T-helper 1 cell treated with Interleukin-12 subunit alpha and Interleukin-12 subunit beta and Interleukin-4 antibody, amounts not matched to agents 30 μg/mL and 1 μg/mL, for 36 hours (primary cell): ENCODE results near the gene IPCEF1.
"Not testable (repeated sequence)": the region's sequence is repeated elsewhere in the genome, so short reads cannot be mapped to it uniquely, and the experiment has no call there.

Source experiments
- H3K27ac Mint-ChIP-seq: one replicate; pipeline ENCODE4 v1.8.0; 2021; ENCODE audit warnings: mild to moderate bottlenecking, mixed read lengths
- H3K27me3 Mint-ChIP-seq: one replicate; pipeline ENCODE4 v1.8.0; 2021; ENCODE audit warnings: low read depth, mixed read lengths
- H3K36me3 Mint-ChIP-seq: one replicate; pipeline ENCODE4 v1.8.0; 2021; ENCODE audit warnings: low read depth, mixed read lengths
- H3K4me1 Mint-ChIP-seq: one replicate; pipeline ENCODE4 v1.8.0; 2021; ENCODE audit warnings: low read depth, mixed read lengths
- H3K4me3 Mint-ChIP-seq: one replicate; pipeline ENCODE4 v1.8.0; 2021; ENCODE audit warnings: mild to moderate bottlenecking, moderate library complexity, mixed read lengths
- H3K9me3 Mint-ChIP-seq: one replicate; pipeline ENCODE4 v1.8.0; 2021; ENCODE audit warnings: mixed read lengths

Gene IPCEF1

DNA sequence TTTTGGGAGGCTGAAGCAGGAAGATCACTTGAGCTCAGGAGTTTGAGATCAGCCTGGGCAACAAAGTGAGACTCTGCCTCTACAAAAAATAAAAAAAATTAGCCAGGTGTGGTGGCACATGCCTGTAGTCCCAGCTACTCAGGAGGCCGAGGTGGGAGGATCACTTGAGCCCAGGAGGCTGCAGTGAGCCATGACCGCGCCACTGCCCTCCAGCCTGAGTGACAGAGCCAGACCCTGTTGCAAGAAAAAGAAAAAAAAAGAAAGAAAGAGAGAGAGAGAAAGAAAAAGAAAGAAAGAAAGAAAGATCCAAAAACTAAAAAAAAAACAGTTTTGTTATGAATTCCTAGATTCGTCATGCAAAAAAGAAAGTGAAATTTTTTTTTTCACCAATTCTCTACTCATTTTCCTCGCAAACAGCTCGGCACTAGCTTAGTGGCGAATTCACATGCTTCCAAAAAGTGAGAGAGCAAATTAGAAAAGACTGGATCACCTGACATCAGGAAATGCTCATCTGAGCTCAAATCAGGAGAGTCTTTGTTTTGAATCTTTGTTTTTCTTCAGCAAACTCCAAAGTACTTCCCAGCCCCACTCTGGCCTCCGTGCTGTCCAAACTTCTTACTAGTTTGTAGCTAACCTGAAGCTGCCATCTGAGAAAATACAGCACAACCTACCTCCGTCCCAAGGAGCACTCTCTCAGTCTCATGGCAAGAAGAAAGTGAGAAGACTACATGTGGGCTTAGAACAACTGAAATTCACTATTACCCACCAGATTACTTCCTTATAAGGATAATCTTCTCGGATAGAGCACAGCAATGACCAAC is 27.0 kb downstream of the IPCEF1 start:
- Mint-ChIP-seq H3K36me3 (no peaks in the 10 kb centered on the region), H3K27me3 (no peaks in the 10 kb centered on the region), H3K9me3 (no peaks in the 10 kb centered on the region), H3K4me3 (no peak overlapping the region), H3K4me1 (no peaks in the 10 kb centered on the region), H3K27ac (no peak overlapping the region)

DNA sequence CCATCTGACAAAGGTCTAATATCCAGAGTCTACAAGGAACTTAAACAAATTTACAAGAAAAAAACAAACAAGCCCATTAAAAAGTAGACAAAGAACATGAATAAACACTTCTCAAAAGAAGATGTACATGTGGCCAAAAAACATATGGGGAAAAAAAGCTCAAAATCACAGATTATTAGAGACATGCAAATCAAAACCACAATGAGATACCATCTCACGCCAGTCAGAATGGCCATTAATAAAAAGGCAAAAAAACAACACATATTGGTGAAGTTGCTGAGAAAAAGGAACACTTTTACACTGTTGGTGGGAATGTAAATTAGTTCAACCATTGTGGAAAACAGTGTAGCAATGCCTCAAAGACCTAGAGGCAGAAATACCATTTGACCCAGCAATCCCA is 29.3 kb downstream of the IPCEF1 start:
- not testable (repeated sequence) for H3K27me3 Mint-ChIP-seq, H3K4me1 Mint-ChIP-seq, H3K9me3 Mint-ChIP-seq, H3K36me3 Mint-ChIP-seq, H3K4me3 Mint-ChIP-seq, H3K27ac Mint-ChIP-seq

DNA sequence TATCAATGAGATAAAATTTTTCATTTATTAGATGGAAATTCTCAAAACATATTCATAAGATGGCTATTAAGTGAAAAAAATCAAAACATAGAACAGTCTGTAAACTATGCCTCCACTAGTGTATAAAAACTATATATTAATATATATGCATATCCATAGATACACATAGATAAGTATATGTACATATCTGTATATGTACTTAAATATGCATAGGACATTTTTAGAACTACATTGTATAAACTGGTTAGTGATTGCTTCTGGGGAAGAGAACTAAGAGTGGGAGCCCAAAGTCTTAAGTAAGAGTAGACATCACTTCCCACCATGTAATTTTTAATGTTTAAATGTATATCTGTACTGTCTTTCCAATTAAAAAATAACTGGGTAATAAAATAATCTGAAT is 31.5 kb downstream of the IPCEF1 start:
- Mint-ChIP-seq H3K4me1 (no peaks in the 10 kb centered on the region), H3K27me3 (no peaks in the 10 kb centered on the region), H3K4me3 (no peak overlapping the region), H3K27ac (no peak overlapping the region), H3K36me3 (no peaks in the 10 kb centered on the region), H3K9me3 (no peaks in the 10 kb centered on the region)

DNA sequence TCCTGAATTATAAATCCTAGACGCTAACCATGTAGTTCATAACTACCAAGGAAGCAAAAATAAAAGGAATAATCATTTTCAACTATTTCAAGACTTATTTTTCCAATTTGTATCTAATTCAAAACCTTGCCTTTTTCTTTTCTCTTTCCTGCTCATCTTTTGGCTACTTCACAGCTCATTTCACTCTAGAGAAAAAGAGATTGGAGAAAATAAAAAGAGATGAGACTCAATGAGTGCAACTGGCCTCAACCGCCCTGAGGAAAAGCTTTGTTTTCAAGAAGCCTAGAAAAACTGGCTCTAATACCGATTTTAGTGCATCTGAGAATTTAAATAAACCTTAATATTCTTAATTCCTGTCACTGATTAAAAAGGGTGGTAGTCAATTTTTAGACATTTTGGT is 36.4 kb downstream of the IPCEF1 start:
- Mint-ChIP-seq H3K4me3 (no peak overlapping the region), H3K27me3 (peaks cover 8% of the 10 kb centered on the region)

DNA sequence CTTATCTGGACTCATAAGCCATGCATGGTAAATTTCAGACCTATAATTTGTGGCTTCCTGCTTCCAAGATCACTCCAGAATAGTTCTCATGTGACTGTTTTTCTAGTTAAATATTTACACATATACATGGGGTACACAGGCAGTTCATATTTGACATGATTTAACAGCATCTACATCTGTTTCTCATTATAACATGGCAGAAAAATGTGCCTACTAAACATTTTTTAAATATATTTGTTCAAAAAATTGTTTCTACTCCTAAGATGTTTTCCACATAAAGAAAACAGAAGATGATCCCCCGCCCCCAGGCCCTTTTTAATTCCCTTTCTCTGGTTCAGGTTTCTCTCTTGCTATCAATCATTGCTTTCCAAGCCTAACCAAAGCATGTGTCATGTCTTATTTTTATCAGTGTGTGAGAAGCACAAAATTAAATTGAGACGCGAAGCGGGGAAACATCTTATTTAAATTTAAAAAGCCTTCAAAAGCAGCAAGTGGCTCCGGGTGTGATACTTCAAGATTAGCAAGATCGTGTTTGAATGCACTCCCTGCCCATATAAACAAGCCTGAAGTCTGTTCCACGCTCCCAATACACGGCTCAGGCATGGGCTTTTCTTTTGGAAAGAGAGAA is 37.3 kb downstream of the IPCEF1 start:
- Mint-ChIP-seq H3K4me3 (no peak overlapping the region), H3K9me3 (no peaks in the 10 kb centered on the region), H3K36me3 (no peaks in the 10 kb centered on the region), H3K4me1 (no peaks in the 10 kb centered on the region), H3K27me3 (peaks cover 8% of the 10 kb centered on the region), H3K27ac (no peak overlapping the region)

More for the DNA sequence above, 36.4 kb downstream of the IPCEF1 start:
- no peaks in the 10 kb centered on the region for H3K36me3 Mint-ChIP-seq
- H3K9me3 Mint-ChIP-seq: no peaks in the 10 kb centered on the region
- no peaks in the 10 kb centered on the region for H3K4me1 Mint-ChIP-seq
- no peak overlapping the region for H3K27ac Mint-ChIP-seq

DNA sequence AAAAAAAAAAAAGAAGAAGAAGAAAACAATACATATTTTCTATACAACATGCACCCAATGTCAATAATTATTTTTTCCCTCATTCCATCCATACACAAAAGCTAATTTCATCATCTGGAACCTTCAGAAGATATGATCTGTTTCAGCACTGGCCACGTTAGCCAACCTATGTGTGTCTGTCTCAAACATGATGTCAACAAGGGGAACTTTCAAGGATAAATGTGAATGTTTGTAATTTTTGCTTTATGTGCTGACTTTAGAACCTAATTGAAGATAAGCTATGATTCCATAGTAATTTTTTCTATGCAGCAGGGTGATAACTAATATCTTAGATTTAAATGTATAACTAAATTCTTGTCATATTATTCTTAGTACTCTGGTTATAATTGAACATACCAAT is 37.9 kb downstream of the IPCEF1 start:
- H3K27ac Mint-ChIP-seq: no peak overlapping the region
- H3K9me3 Mint-ChIP-seq: no peaks in the 10 kb centered on the region
- peaks cover 8% of the 10 kb centered on the region for H3K27me3 Mint-ChIP-seq
- H3K36me3 Mint-ChIP-seq: no peaks in the 10 kb centered on the region
- H3K4me3 Mint-ChIP-seq: no peak overlapping the region
- H3K4me1 Mint-ChIP-seq: no peaks in the 10 kb centered on the region

DNA sequence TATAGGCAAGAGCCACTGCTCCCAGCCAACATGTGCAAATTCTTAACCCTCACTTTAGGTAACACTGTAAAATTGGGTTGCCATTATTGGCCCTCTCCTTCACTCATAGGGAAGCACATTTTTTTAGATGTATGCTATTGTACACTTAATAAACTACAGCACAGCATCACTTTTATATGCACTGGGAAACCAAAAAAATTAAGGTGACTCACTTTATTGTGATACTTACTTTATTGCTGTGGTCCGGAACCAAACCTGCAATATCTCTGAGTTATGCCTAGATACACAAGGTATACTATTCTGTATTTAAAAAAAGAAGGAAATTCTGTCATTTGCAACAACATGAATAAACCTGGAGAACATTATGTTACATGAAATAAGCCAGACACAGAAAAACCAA is 40.5 kb downstream of the IPCEF1 start:
- peaks cover 13% of the 10 kb centered on the region for H3K27me3 Mint-ChIP-seq
- H3K36me3 Mint-ChIP-seq: no peaks in the 10 kb centered on the region
- no peaks in the 10 kb centered on the region for H3K4me1 Mint-ChIP-seq
- H3K9me3 Mint-ChIP-seq: peaks cover 3% of the 10 kb centered on the region
- H3K4me3 Mint-ChIP-seq: no peak overlapping the region
- H3K27ac Mint-ChIP-seq: no peak overlapping the region

DNA sequence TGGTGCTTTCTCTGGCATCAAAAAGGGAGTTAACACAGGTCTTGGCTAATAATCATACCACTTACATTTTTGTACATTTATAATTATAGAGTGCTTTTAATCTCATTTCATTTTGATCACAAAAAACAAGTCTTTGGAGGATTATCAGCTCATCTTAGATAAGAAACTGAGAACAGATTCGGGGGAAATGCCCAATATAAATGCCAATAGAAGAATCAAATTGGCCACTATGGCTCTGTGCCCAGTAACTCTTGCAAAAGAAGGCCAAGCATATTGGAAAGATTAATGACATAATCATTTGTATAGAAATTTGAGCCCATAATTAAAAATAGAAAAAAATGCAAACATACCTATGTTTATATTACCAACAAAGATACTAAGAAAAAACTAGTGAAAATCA is 42.5 kb downstream of the IPCEF1 start:
- no peak overlapping the region for H3K4me3 Mint-ChIP-seq
- no peaks in the 10 kb centered on the region for H3K36me3 Mint-ChIP-seq
- H3K9me3 Mint-ChIP-seq: peaks cover 7% of the 10 kb centered on the region
- H3K27ac Mint-ChIP-seq: no peak overlapping the region
- H3K4me1 Mint-ChIP-seq: no peaks in the 10 kb centered on the region
- peaks cover 18% of the 10 kb centered on the region for H3K27me3 Mint-ChIP-seq

DNA sequence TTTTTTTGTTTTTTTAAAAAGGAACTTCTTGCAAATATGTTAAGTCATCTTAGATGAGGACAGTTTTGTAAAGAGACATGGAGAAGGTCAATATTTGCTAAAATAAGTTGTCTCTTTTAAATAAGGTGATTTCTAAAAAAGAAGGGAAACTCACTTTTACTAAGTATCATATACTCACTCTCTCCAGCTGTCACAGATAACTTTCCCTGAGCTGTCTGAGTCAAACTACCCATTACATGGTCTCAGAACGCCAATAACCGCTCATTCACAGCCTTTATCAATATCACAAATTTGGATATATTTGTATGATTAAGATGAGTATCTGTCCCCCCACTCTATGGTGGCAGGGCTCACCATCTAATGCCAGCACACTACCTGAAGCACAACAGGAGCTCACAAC is 47.6 kb downstream of the IPCEF1 start:
- H3K27me3 Mint-ChIP-seq: peaks cover 17% of the 10 kb centered on the region
- peaks cover 7% of the 10 kb centered on the region for H3K9me3 Mint-ChIP-seq
- no peaks in the 10 kb centered on the region for H3K36me3 Mint-ChIP-seq
- H3K27ac Mint-ChIP-seq: no peak overlapping the region
- no peak overlapping the region for H3K4me3 Mint-ChIP-seq
- no peaks in the 10 kb centered on the region for H3K4me1 Mint-ChIP-seq

DNA sequence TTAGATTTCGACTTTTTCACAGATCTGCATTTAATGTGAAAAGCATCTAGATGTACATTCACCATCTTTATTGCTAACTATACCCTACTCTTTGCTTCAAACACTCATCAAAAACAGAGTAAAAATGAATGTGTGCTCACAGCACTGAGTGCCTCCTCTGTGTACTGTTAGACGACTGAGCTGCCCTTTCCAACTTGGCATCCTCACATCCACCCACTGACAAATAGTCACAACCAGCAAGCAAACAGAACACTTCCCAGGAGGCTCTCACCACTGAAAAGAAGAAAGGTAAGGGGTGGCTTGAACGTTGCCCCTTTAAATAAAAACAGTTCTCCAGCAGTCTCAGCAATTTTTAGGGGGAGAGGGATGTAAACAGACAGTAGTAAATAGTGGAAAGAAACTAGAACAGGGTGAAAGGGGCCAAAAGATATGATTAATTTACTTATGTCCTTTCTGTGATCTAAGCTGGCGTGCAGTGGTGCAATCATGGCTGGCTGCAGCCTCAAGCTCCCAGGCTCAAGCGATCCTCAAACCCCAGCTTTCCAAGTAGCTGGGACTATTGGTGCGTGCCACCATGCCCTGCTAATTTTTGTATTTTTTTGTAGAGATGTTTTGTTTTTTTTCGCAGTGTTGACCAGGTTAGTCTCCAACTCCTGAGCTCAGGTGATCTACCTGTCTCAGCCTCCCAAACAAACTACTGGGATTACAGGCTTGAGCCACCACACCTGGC is 48.7 kb downstream of the IPCEF1 start:
- peaks cover 17% of the 10 kb centered on the region for H3K27me3 Mint-ChIP-seq
- H3K9me3 Mint-ChIP-seq: peaks cover 7% of the 10 kb centered on the region
- no peaks in the 10 kb centered on the region for H3K36me3 Mint-ChIP-seq
- H3K4me1 Mint-ChIP-seq: no peaks in the 10 kb centered on the region
- H3K4me3 Mint-ChIP-seq: no peak overlapping the region
- H3K27ac Mint-ChIP-seq: no peak overlapping the region

DNA sequence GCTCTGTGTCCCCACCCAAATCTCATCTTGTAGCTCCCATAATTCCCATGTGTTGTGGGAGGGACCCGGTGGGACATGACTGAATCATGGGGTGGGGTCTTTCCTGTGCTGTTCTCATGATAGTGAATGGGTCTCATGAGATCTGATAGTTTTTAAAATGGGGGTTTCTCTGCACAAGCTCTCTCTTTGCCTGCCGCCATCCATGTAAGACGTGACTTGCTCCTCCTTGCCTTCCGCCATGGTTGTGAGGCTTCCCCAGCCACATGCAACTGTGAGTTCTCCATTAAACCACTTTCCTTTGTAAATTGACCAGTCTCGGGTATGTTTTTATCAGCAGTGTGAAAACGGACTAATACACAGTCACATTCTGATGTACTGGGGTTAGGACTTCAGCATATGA is 49.5 kb downstream of the IPCEF1 start:
- not testable (repeated sequence) for H3K4me3 Mint-ChIP-seq, H3K4me1 Mint-ChIP-seq, H3K9me3 Mint-ChIP-seq, H3K27ac Mint-ChIP-seq, H3K36me3 Mint-ChIP-seq
- peaks cover 17% of the 10 kb centered on the region for H3K27me3 Mint-ChIP-seq

DNA sequence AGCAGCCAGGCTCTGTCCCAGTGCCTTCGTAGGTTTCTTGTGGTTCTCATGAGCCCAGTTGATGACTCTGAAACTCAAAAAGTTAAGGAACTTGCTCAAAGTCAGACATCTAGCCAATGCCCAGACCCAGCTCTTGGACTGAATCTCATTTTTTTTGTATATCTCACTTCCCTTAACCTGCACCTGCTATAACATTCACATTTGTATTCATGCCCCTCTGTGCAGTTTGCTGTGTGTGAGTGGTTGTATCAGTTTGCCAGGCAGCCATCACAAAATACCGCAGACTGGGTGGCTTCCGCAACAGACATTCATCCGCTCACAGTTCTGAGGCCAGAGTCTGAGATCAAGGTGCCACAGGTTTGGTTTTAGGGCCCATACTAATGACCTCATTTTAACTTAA is 49.9 kb downstream of the IPCEF1 start:
- H3K4me1 Mint-ChIP-seq: peaks cover 6% of the 10 kb centered on the region
- H3K27me3 Mint-ChIP-seq: peaks cover 17% of the 10 kb centered on the region
- no peaks in the 10 kb centered on the region for H3K36me3 Mint-ChIP-seq
- H3K9me3 Mint-ChIP-seq: peaks cover 4% of the 10 kb centered on the region
- no peak overlapping the region for H3K4me3 Mint-ChIP-seq
- no peak overlapping the region for H3K27ac Mint-ChIP-seq

DNA sequence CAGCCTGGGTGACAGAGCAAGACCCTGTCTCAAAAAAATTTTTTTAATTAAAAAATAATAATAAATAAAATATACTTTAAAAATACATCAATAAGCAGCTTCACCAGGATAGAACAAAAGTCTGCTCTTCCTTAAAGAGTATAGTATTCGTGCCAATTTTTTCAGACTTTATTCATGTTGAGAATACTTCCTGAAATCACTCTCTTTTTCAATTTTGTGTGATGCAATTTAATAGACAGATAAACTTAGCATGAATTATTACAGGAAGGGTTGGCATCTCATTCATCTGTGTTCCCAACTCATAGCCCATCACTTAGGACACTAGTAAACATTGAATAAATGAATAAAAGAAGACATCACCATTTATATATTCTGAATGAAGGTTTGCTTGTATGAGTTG is 52.4 kb downstream of the IPCEF1 start:
- peaks cover 8% of the 10 kb centered on the region for H3K4me1 Mint-ChIP-seq
- H3K27me3 Mint-ChIP-seq: peaks cover 12% of the 10 kb centered on the region
- no peaks in the 10 kb centered on the region for H3K9me3 Mint-ChIP-seq
- no peak overlapping the region for H3K4me3 Mint-ChIP-seq
- no peak overlapping the region for H3K27ac Mint-ChIP-seq
- H3K36me3 Mint-ChIP-seq: no peaks in the 10 kb centered on the region

DNA sequence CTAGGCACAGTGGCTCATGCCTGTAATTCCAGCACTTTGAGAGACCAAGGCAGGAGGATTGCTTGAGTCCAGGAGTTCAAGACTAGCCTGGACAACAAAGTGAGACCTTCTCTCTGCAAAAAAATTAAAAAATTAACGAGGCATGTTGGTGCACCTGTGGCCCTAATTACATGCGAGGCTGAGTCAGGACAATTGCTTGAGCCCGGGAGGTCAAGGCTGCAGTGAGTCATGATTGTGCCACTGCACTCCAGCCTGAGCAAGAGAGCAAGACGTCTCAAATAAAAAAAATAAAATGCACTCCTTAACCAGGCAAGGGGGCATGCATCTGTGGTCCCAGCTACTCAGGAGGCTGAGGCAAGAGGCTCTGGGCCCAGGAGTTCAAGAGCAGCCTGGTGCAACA is 53.0 kb downstream of the IPCEF1 start:
- not testable (repeated sequence) for H3K27ac Mint-ChIP-seq

More for the DNA sequence above, 53.0 kb downstream of the IPCEF1 start:
- peaks cover 12% of the 10 kb centered on the region for H3K27me3 Mint-ChIP-seq
- not testable (repeated sequence) for H3K4me1 Mint-ChIP-seq, H3K4me3 Mint-ChIP-seq, H3K9me3 Mint-ChIP-seq, H3K36me3 Mint-ChIP-seq
